HEK293T (cell line): ENCODE data around the gene OSBPL8.

Experiments
- SP1 ChIP-seq: fragments of 450-650 bp; IDR thresholded peaks from 2 replicates; pipeline ENCODE4 v1.6.1; 2017
- TARDBP ChIP-seq: fragments of 450-650 bp; IDR thresholded peaks from 2 replicates; pipeline ENCODE4 v1.6.1; 2016
- ZNF384 ChIP-seq: fragments of 450-650 bp; IDR thresholded peaks from 2 replicates; pipeline ENCODE4 v1.6.1; 2016

DNA sequence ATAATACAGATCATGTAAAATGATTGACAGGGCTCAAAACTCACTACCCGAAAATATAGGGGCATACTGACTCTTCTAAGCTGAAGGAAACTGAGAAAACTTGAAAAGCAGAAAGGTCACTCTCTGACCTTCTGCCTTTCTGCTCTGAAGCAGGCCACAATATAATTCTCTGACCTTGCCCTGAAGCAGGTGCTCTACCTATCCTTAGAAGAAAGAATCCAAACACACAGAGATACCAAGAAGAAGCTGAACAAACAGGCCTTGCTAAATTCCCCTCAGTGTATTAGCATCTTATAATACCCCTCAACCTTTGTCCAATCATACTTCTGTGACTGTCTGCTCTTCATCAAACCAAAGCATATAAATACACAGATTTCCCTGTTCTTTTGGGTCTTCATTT lies 150.5 kb downstream of the OSBPL8 start:
- TF ChIP-seq ZNF384 (no peak), TARDBP (no peak), SP1 (no peak)
